Hepatocyte (in vitro differentiated cells): ENCODE measurements around the gene TFCP2. TPM values are rescaled to one million over a fixed set of nuclear protein-coding genes. Genes with fewer than 3 reads are reported as not detected.

Experiments
- DNase-seq: peaks from one replicate; pipeline ENCODE4 v3.0.0-alpha.2; 2016; ENCODE audit warnings: low spot score
- H2AFZ ChIP-seq: fragments of 200-600 bp; sonication (generic); 2 replicates; pipeline ENCODE4 v1.6.0; 2016; ENCODE audit warnings: antibody characterized with exemption, mild to moderate bottlenecking
- H3K27ac ChIP-seq: fragments of 200-600 bp; sonication (generic); 2 replicates; pipeline ENCODE4 v1.5.1; 2016; ENCODE audit warnings: mild to moderate bottlenecking
- H3K27me3 ChIP-seq: fragments of 200-600 bp; sonication (generic); 2 replicates; pipeline ENCODE4 v1.6.1; 2016
- H3K36me3 ChIP-seq: fragments of 200-600 bp; sonication (generic); replicated peaks from 2 replicates; pipeline ENCODE4 v1.5.1; 2016; ENCODE audit warnings: low read depth; ENCODE audit not compliant: insufficient read depth
- H3K4me1 ChIP-seq: fragments of 200-600 bp; sonication (generic); 2 replicates; pipeline ENCODE4 v1.5.1; 2016; ENCODE audit warnings: mild to moderate bottlenecking, moderate library complexity; ENCODE audit not compliant: insufficient read depth
- H3K4me2 ChIP-seq: fragments of 200-600 bp; sonication (generic); 2 replicates; pipeline ENCODE4 v1.6.0; 2016
- H3K4me3 ChIP-seq: fragments of 200-600 bp; sonication (generic); 2 replicates; pipeline ENCODE4 v1.5.1; 2016; ENCODE audit warnings: mild to moderate bottlenecking
- H3K79me2 ChIP-seq: fragments of 200-600 bp; sonication (generic); 2 replicates; pipeline ENCODE4 v1.6.0; 2017; ENCODE audit warnings: mild to moderate bottlenecking
- H3K9me2 ChIP-seq: fragments of 200-600 bp; sonication (generic); replicated peaks from 2 replicates; pipeline ENCODE4 v1.6.0; 2017; ENCODE audit warnings: mild to moderate bottlenecking; ENCODE audit not compliant: insufficient read depth
- H3K9me3 ChIP-seq: fragments of 200-600 bp; sonication (generic); 2 replicates; pipeline ENCODE4 v1.5.1; 2016; ENCODE audit warnings: low read depth, mild to moderate bottlenecking
- H4K20me1 ChIP-seq: fragments of 200-600 bp; sonication (generic); 2 replicates; pipeline ENCODE4 v1.6.0; 2016; ENCODE audit warnings: mild to moderate bottlenecking; ENCODE audit not compliant: insufficient read depth, poor library complexity, severe bottlenecking
- EZH2 ChIP-seq: fragments of 200-600 bp; sonication (generic); IDR thresholded peaks from 2 replicates; pipeline ENCODE4 v1.6.1; 2016; ENCODE audit warnings: antibody characterized with exemption, mild to moderate bottlenecking, borderline replicate concordance
- EZH2phosphoT487 ChIP-seq: fragments of 200-600 bp; sonication (generic); IDR thresholded peaks from one replicate; pipeline ENCODE4 v1.6.1; 2018; ENCODE audit warnings: antibody characterized with exemption, mild to moderate bottlenecking, low read depth, moderate library complexity; ENCODE audit not compliant: unreplicated experiment, severe bottlenecking
- WGBS: methylation state at CpG from one replicate; pipeline ENCODE4 v1.1.6; 2016; ENCODE audit warnings: low lambda C conversion rate; ENCODE audit errors: missing lambda C conversion rate; 5-methylcytosine and 5-hydroxymethylcytosine counted together
- polyA plus RNA-seq: library from polyadenylated mRNA; unstranded; fragments of >200 nt; fragmentation: Nextera tagmentation; extraction: Ambion mirVana; gene quantifications from 2 replicates; pipeline ENCODE4 v1.2.1, GENCODE V29; 2016
- total RNA-seq: library from RNA; depleted of rRNA; stranded (reverse); fragments of >200 nt; gene quantifications from 2 replicates; pipeline ENCODE4 v1.2.3, GENCODE V29; 2014
- TF ChIP-seq, protein P1 (sequence below): fragments of 200-600 bp; sonication (generic); IDR thresholded peaks from 2 replicates; pipeline ENCODE4 v1.5.1; 2016; ENCODE audit warnings: antibody characterized with exemption, mild to moderate bottlenecking; ENCODE audit not compliant: poor library complexity

Gene TFCP2
- total and polyA plus RNA-seq, 2 experiments from 2014 or later = 6.9 to 10.4 TPM

DNA sequence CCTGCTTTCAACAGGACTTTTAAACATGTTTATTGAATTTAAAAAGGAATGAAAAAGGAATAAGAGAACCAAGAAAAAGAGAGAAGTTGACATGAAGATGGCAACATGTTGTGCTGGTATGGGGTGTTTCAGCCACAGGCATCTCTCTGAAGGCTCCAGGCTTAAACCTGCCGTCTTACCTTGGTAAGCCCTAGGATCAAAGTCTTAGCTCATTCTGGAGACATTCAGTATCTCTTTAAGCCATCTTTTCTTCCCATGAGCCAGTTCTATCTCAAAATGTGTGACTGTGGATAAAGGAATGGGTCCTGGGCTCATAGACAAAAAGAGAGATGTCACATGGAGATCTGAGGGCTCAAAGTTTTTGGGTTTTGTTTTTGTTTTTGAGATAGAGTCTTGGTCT is 1.6 kb upstream of the TFCP2 start:
- TF ChIP-seq EZH2phosphoT487 = no peak
- no peak for DNase-seq
- Histone ChIP-seq H3K9me2 (no peaks in the 10 kb centered on the region), H3K4me2 (no peak overlapping the region), H3K9me3 (no peaks in the 10 kb centered on the region), H4K20me1 (peaks cover 9% of the 10 kb centered on the region), H3K27ac (no peak overlapping the region), H3K4me1 (peaks cover 11% of the 10 kb centered on the region), H3K79me2 (peaks cover 24% of the 10 kb centered on the region), H3K27me3 (no peaks in the 10 kb centered on the region), H2AFZ (no peak overlapping the region), H3K36me3 (no peaks in the 10 kb centered on the region), H3K4me3 (no peak overlapping the region)
- 44% methylated on average over 1 of the region's 1 CpG for WGBS

DNA sequence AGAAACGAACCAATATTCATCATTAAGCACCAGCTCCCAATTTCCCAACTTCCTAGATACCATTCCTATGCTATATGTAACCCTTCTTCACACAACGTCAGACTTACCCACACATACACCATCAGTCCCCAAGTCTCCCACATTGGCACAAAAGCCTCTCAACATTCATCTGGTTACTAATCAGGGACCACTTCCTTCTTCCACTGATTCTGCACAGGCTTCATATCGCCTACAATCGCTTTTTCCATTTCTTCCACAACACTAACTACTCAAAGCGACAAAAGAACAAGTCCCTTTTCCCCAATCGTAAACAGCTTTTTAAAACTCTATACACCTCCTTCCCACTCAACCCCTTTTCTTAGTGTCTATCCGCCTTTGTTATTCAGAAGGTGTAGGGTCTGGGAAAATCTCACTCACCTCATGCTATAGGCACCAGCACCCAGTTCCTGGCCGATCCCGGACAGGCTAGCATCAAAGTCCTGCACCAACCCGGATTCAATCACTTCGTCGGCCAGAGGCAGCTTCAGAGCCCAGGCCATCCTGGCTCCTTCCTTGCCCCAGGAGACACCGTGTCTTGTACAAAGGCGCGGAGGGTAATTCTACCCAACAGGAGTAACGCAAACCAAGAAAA is 936 bp downstream of the TFCP2 start:
- peak; percentile 44 for DNase-seq
- H3K9me3 ChIP-seq = no peaks in the 10 kb centered on the region
- H3K4me1 ChIP-seq = peaks cover 11% of the 10 kb centered on the region
- peak overlapping the region; percentile 99 for H3K27ac ChIP-seq
- peak overlapping the region; percentile 74 for H2AFZ ChIP-seq
- H3K27me3 ChIP-seq = no peaks in the 10 kb centered on the region
- H3K4me2 ChIP-seq = peak overlapping the region; percentile 89
- 3% methylated on average over 16 of the region's 16 CpGs for WGBS
- H4K20me1 ChIP-seq = peaks cover 11% of the 10 kb centered on the region
- TF ChIP-seq EZH2phosphoT487 = no peak
- no peak for TF ChIP-seq EZH2
- TF ChIP-seq, protein P1, sequence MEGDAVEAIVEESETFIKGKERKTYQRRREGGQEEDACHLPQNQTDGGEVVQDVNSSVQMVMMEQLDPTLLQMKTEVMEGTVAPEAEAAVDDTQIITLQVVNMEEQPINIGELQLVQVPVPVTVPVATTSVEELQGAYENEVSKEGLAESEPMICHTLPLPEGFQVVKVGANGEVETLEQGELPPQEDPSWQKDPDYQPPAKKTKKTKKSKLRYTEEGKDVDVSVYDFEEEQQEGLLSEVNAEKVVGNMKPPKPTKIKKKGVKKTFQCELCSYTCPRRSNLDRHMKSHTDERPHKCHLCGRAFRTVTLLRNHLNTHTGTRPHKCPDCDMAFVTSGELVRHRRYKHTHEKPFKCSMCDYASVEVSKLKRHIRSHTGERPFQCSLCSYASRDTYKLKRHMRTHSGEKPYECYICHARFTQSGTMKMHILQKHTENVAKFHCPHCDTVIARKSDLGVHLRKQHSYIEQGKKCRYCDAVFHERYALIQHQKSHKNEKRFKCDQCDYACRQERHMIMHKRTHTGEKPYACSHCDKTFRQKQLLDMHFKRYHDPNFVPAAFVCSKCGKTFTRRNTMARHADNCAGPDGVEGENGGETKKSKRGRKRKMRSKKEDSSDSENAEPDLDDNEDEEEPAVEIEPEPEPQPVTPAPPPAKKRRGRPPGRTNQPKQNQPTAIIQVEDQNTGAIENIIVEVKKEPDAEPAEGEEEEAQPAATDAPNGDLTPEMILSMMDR = no peak
- no peaks in the 10 kb centered on the region for H3K9me2 ChIP-seq
- peak overlapping the region; percentile 66 for H3K4me3 ChIP-seq
- no peaks in the 10 kb centered on the region for H3K36me3 ChIP-seq
- H3K79me2 ChIP-seq = peaks cover 49% of the 10 kb centered on the region

DNA sequence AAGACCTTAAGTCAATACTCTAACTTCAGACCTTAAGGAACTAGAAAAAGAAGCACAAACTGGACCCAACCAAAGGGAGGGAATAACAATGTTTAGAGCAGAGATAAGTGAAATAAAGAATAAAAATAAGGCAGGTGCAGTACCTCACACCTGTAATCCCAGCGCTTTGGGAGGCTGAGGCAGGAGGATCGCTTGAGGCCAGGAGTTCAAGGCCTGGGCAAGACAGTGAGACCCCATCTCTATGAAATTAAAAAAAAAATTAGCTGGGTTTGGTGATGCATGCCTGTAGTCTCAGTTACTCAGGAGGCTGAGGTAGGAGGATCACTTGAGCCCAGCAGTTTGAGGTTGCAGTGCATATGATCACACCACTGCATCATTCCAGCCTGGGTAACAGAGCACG is 9.1 kb downstream of the TFCP2 start:
- peaks cover 12% of the 10 kb centered on the region for H4K20me1 ChIP-seq
- no peak overlapping the region for H3K27ac ChIP-seq
- peaks cover 98% of the 10 kb centered on the region for H3K79me2 ChIP-seq
- no peak overlapping the region for H3K4me3 ChIP-seq
- H3K9me2 ChIP-seq = no peaks in the 10 kb centered on the region
- H2AFZ ChIP-seq = no peak overlapping the region
- H3K27me3 ChIP-seq = no peaks in the 10 kb centered on the region
- no peaks in the 10 kb centered on the region for H3K4me1 ChIP-seq
- no peak for TF ChIP-seq EZH2
- TF ChIP-seq, protein P1 = no peak
- TF ChIP-seq EZH2phosphoT487 = no peak
- H3K9me3 ChIP-seq = no peaks in the 10 kb centered on the region
- no peak for DNase-seq
- 78% methylated on average over 3 of the region's 3 CpGs for WGBS
- H3K36me3 ChIP-seq = no peaks in the 10 kb centered on the region
- H3K4me2 ChIP-seq = no peak overlapping the region

DNA sequence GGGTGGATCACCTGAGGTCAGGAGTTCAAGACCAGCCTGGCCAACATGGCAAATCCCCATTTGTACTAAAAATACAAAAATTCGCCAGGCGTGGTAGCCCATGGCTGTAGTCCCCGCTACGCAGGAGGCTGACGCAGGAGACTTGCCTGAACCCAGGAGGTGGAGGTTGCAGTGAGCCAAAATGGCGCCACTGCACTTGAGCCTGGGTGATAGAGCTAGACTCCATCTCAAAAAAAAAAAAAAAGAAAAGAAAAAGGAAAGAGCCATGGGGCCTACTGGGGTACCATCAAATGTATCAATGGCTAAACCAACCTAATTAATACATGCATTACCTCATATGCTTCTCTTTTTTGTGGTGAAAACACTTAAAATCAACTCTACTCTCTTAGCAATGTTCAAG is 10.7 kb downstream of the TFCP2 start:
- no peak overlapping the region for H3K27ac ChIP-seq

More for the DNA sequence above, 10.7 kb downstream of the TFCP2 start:
- Histone ChIP-seq H3K9me2 (no peaks in the 10 kb centered on the region), H3K4me2 (no peak overlapping the region), H3K27me3 (no peaks in the 10 kb centered on the region), H4K20me1 (peaks cover 12% of the 10 kb centered on the region), H2AFZ (no peak overlapping the region), H3K36me3 (no peaks in the 10 kb centered on the region), H3K4me3 (no peak overlapping the region), H3K79me2 (peaks cover 94% of the 10 kb centered on the region), H3K9me3 (no peaks in the 10 kb centered on the region), H3K4me1 (no peaks in the 10 kb centered on the region)
- no peak for DNase-seq
- 100% methylated on average over 6 of the region's 6 CpGs for WGBS
- TF ChIP-seq EZH2phosphoT487 (no peak), EZH2 (no peak)
- TF ChIP-seq, protein P1 = no peak
